ENCODE measurements around the gene SHB.

- TF ChIP-seq EZH2 (IDR thresholded peaks at IDR 0.05; ENCODE audit: borderline replicate concordance, low read length): no peak
- TF ChIP-seq CTCF (IDR thresholded peaks at IDR 0.05; ENCODE audit: low read length): no peak
These were observed 6.3 kb downstream of the SHB start for GRCh38 chr9:38062498-38063362.

Measured in OCI-LY1 (cell line).